Suprapubic skin (tissue), 4 donors: Measurements from ENCODE around the gene RNASE9. TPM values are rescaled to one million over a fixed set of nuclear protein-coding genes. Genes with fewer than 3 reads are reported as not detected.

Experiments used
- DNase-seq, 2 donors: peaks; one replicate each; pipeline ENCODE4 v3.0.0-alpha.2; 2019; ENCODE audit warnings: low spot score in 2 of 2
- H3K27ac ChIP-seq: fragments of 200-600 bp; sonication (generic); one replicate; pipeline ENCODE4 v1.5.1; 2019
- H3K27me3 ChIP-seq: fragments of 200-600 bp; sonication (generic); one replicate; pipeline ENCODE4 v1.5.1; 2019
- H3K36me3 ChIP-seq: fragments of 200-600 bp; sonication (generic); one replicate; pipeline ENCODE4 v1.5.1; 2019
- H3K4me1 ChIP-seq: fragments of 200-600 bp; sonication (generic); one replicate; pipeline ENCODE4 v1.5.1; 2019
- H3K4me3 ChIP-seq: fragments of 200-600 bp; sonication (generic); one replicate; pipeline ENCODE4 v1.5.1; 2019; ENCODE audit warnings: mild to moderate bottlenecking
- H3K9me3 ChIP-seq: fragments of 200-600 bp; sonication (generic); one replicate; pipeline ENCODE4 v1.5.1; 2019
- EP300 ChIP-seq: sonication (generic); formaldehyde crosslinking; IDR thresholded peaks from one replicate; pipeline ENCODE4 v1.6.1; 2017; ENCODE audit warnings: antibody characterized with exemption
- POLR2A ChIP-seq, 2 donors: fragments of 450-650 bp; IDR thresholded peaks; one replicate each; pipeline ENCODE4 v1.6.1; 2017; ENCODE audit warnings: antibody characterized with exemption in 2 of 2, mild to moderate bottlenecking in 2 of 2, moderate library complexity in 2 of 2
- POLR2AphosphoS5 ChIP-seq, 3 donors: sonication (generic); formaldehyde crosslinking; IDR thresholded peaks; one replicate each; pipeline ENCODE4 v1.6.1; 2017; ENCODE audit warnings: antibody characterized with exemption in 3 of 3
- WGBS: methylation state at CpG from one replicate; pipeline ENCODE4 v1.1.5; 2018; 5-methylcytosine and 5-hydroxymethylcytosine counted together
- total RNA-seq, 4 donors: library from RNA; depleted of rRNA; stranded (reverse); fragments of >200 nt; gene quantifications; one replicate each; pipeline ENCODE4 v1.1.0, GENCODE V29; 2016
- TF ChIP-seq, protein P1 (sequence below), 2 donors: fragments of 200-600 bp in 1 of 2; fragments of 450-650 bp in 1 of 2; sonication (generic) in 1 of 2; IDR thresholded peaks; one replicate each; pipeline ENCODE4 v1.5.1; 2016 to 2019; ENCODE audit warnings: antibody characterized with exemption in 2 of 2, mild to moderate bottlenecking in 1 of 2, moderate library complexity in 1 of 2

Gene RNASE9
- not detected for total RNA-seq

DNA sequence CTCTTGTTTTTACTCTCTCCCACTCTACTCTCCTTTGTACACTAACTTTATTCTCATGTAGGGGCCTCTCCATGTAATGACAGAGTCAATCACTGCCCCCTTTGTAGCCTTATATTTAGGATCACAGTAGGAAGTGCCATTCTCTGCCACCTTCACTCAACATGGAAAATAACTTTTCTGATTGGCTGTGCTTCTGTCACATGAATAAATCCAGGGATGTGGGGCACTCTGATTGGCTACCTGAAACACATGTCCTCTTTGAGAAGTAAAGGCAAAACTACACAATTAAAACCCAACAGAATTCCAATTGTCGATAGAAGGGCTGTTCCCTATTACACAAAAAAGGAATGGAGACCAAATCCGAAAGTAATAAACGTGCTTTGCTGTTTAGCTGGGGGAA lies at the start of gene RNASE9:
Gene RNASE9, minus strand, starts transcription at position 87 of the 400 bp plus-strand sequence.
- no peak for DNase-seq
- Histone ChIP-seq H3K4me1 (no peaks in the 10 kb centered on the region), H3K27ac (no peak within 1 kb of the TSS), H3K27me3 (no peaks in the 10 kb centered on the region), H3K9me3 (no peaks in the 10 kb centered on the region), H3K4me3 (no peak within 1 kb of the TSS), H3K36me3 (no peaks in the 10 kb centered on the region)
- WGBS: 88% methylated on average over 3 of the region's 3 CpGs
- TF ChIP-seq, protein P1, sequence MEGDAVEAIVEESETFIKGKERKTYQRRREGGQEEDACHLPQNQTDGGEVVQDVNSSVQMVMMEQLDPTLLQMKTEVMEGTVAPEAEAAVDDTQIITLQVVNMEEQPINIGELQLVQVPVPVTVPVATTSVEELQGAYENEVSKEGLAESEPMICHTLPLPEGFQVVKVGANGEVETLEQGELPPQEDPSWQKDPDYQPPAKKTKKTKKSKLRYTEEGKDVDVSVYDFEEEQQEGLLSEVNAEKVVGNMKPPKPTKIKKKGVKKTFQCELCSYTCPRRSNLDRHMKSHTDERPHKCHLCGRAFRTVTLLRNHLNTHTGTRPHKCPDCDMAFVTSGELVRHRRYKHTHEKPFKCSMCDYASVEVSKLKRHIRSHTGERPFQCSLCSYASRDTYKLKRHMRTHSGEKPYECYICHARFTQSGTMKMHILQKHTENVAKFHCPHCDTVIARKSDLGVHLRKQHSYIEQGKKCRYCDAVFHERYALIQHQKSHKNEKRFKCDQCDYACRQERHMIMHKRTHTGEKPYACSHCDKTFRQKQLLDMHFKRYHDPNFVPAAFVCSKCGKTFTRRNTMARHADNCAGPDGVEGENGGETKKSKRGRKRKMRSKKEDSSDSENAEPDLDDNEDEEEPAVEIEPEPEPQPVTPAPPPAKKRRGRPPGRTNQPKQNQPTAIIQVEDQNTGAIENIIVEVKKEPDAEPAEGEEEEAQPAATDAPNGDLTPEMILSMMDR (IDR thresholded peaks at IDR 0.05): no peak
- TF ChIP-seq EP300: no peak
- no peak for TF ChIP-seq POLR2A (IDR thresholded peaks at IDR 0.05)
- no peak for TF ChIP-seq POLR2AphosphoS5 (IDR thresholded peaks at IDR 0.05)

DNA sequence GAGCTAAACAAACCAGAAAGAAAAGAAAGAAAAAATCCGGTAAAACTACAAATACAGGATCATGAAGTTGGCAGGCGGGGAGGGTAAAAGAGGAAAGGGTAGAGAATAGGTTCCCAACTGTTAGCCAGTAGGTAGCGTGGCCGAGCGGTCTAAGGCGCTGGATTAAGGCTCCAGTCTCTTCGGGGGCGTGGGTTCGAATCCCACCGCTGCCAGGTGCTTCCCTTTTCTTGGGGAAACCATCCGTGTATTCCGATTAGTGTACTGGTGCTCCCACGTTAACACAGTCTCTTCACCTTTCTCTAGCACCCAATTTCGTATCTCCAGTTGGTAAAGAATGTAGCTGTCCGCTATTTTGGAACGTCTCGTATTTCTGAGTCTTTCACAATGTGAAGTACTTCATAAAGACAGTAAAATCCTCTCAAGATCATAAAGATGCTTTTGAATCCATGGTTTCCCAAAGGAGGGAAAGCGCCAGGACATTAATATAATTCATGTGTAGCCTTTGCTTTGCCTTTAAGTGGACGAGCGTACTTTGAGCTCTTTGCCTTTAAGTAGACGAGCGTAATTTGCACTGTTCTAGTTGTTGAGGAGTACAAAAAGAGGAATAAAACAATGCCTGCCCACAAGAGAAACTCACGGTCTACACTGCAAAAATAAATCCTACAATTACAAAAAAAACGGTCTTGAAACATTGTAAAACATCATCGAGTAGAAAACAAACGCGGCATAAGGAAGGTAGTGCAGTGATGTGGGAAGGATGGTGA lies 49.3 kb upstream of the RNASE9 start:
- no peak overlapping the region for H3K27ac ChIP-seq
- peak overlapping the region; percentile 83 for H3K4me3 ChIP-seq

DNA sequence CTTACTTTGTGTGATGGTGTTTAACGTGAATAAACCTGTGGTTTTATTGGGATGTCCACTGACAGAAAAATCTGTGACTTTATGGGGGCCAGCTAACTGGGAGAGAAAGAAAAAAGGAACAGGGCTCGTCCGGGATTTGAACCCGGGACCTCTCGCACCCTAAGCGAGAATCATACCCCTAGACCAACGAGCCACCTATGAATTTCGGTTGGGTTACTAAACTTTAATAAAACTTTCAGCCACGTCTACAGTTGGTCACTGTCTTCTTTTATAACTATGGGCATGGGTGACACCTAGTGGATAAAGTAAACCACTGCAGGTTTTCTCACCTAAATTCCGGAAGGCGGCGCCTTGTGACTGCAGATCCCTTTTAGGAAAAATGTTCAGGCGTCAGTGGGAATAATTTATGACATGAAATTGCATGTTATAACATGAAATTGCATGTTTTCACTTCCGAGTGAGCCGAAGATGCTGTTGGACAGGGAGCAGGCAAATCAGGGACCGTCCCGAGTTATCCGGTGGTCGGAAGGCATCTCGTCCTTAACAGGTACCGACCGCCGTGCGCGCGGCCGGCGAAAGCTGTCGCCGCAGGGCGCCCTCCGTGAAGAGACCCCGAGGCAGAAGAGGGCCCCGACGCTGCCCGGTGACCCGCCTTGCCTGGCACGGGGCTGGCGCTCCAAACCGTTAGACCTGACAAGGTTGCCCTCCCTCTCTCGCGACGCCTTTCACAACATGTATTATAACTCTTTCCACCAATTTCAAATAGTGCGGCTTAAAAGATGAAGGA lies 48.6 kb upstream of the RNASE9 start:
- no peaks in the 10 kb centered on the region for H3K36me3 ChIP-seq
- H3K4me1 ChIP-seq: peaks cover 32% of the 10 kb centered on the region
- no peaks in the 10 kb centered on the region for H3K27me3 ChIP-seq
- peak overlapping the region; percentile 83 for H3K4me3 ChIP-seq
- no peaks in the 10 kb centered on the region for H3K9me3 ChIP-seq
- under 1% methylated on average over 35 of the region's 44 CpGs for WGBS
- DNase-seq: peak in 1 of 2 donors; percentile 73
- H3K27ac ChIP-seq: no peak overlapping the region
- no peak for TF ChIP-seq POLR2AphosphoS5 (IDR thresholded peaks at IDR 0.05)
- TF ChIP-seq POLR2A (IDR thresholded peaks at IDR 0.05): no peak
- no peak for TF ChIP-seq EP300
- TF ChIP-seq, protein P1 (IDR thresholded peaks at IDR 0.05): peak; percentile 83 to 98

More for the DNA sequence above, 49.3 kb upstream of the RNASE9 start:
- no peaks in the 10 kb centered on the region for H3K27me3 ChIP-seq
- H3K9me3 ChIP-seq: no peaks in the 10 kb centered on the region
- 6% methylated on average over 27 of the region's 27 CpGs for WGBS
- no peaks in the 10 kb centered on the region for H3K36me3 ChIP-seq
- peaks cover 39% of the 10 kb centered on the region for H3K4me1 ChIP-seq
- DNase-seq: peak in 1 of 2 donors; percentile 85
- TF ChIP-seq EP300 (no peak), POLR2AphosphoS5 (IDR thresholded peaks at IDR 0.05) (no peak), POLR2A (IDR thresholded peaks at IDR 0.05) (no peak)
- TF ChIP-seq, protein P1 (IDR thresholded peaks at IDR 0.05): no peak

DNA sequence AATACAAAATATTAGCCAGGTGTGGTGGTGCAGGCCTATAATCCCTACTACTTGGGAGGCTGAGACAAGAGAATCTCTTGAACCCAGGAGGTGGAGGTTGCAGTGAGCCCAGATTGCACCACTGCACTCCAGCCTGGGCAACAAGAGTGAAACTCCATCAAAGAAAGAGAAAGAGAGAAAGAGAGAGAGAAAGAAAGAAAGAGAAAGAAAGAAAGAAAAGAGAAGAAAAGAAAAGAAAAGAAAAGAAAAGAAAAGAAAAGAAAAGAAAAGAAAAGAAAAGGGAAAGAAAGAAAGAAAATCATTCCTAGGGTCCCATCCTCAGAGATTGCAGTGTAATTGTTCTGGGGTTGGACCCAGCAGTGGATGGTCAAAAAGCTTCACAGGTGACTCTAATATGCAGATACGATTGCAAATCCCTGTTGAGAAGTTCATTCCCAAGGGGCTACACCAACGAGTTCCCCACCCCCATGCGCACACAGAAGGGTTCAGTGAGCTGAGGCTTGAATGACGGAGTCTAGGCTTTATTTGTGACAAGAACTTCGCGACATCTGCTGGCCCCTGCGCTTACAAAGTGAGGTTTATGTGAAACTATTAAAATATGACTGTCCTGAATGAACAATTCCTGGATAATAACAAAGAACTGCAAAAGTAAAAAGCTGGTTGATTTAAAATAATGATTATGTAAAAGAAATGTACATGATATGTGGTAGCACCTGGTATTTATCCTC lies 47.7 kb upstream of the RNASE9 start:
- TF ChIP-seq POLR2AphosphoS5 (IDR thresholded peaks at IDR 0.05) (no peak), EP300 (no peak), POLR2A (IDR thresholded peaks at IDR 0.05) (no peak)
- TF ChIP-seq, protein P1 (IDR thresholded peaks at IDR 0.05): no peak
- Histone ChIP-seq H3K4me1 (peaks cover 25% of the 10 kb centered on the region), H3K27me3 (no peaks in the 10 kb centered on the region), H3K27ac (no peak overlapping the region), H3K4me3 (no peak overlapping the region), H3K9me3 (no peaks in the 10 kb centered on the region), H3K36me3 (no peaks in the 10 kb centered on the region)
- no peak for DNase-seq
- WGBS: 77% methylated on average over 7 of the region's 7 CpGs
